Thyroid gland (tissue), 4 donors: ENCODE measurements around the gene C3orf49. TPM values are rescaled to one million over a fixed set of nuclear protein-coding genes. Genes with fewer than 3 reads are reported as not detected.

Source experiments
- DNase-seq, 2 donors: peaks; one replicate each; pipeline ENCODE4 v3.0.0-alpha.2; 2019
- H3K27ac ChIP-seq, 3 donors: fragments of 200-600 bp; sonication (generic); 1 replicate in 2 of 3; 2 replicates in 1 of 3; pipeline ENCODE4 v1.5.1; 2016 to 2019; ENCODE audit warnings: mild to moderate bottlenecking in 1 of 3, moderate library complexity in 1 of 3
- H3K27me3 ChIP-seq: fragments of 200-600 bp; sonication (generic); one replicate; pipeline ENCODE4 v1.5.1; 2019
- H3K36me3 ChIP-seq, 2 donors: fragments of 200-600 bp; sonication (generic); one replicate each; pipeline ENCODE4 v1.5.1; 2016 to 2019
- H3K4me1 ChIP-seq, 2 donors: fragments of 200-600 bp; sonication (generic); one replicate each; pipeline ENCODE4 v1.5.1; 2017 to 2019
- H3K4me3 ChIP-seq, 3 donors: fragments of 200-600 bp; sonication (generic); replicated peaks in 1 of 3; 1 replicate in 2 of 3; 2 replicates in 1 of 3; pipeline ENCODE4 v1.5.1; 2016; ENCODE audit warnings: mild to moderate bottlenecking in 1 of 3
- H3K9me3 ChIP-seq: fragments of 200-600 bp; sonication (generic); one replicate; pipeline ENCODE4 v1.5.1; 2017
- CTCF ChIP-seq, 6 experiments: fragments of 200-600 bp in 3 of 6; fragments of 450-650 bp in 3 of 6; sonication (generic) in 3 of 6; IDR thresholded peaks; one replicate each; pipeline ENCODE4 v1.5.1; 2016 to 2019; ENCODE audit warnings: antibody characterized with exemption in 6 of 6, mild to moderate bottlenecking in 2 of 6, inconsistent platforms in 1 of 6, moderate library complexity in 1 of 6
- POLR2A ChIP-seq, 2 donors: fragments of 450-650 bp; IDR thresholded peaks; one replicate each; pipeline ENCODE4 v1.6.1; 2017; ENCODE audit warnings: antibody characterized with exemption in 2 of 2, mild to moderate bottlenecking in 2 of 2, moderate library complexity in 1 of 2
- WGBS, 2 donors: methylation state at CpG; one replicate each; pipeline ENCODE4 v1.1.5; 2017; 5-methylcytosine and 5-hydroxymethylcytosine counted together
- intact Hi-C: fragments of 100-400 bp; cut with DNase I; formaldehyde crosslinking; loops from one replicate; pipeline ENCODE4 v1.15.1; 2023
- total RNA-seq, 4 donors: library from RNA; depleted of rRNA; stranded (reverse); fragments of >200 nt; gene quantifications; one replicate each; pipeline ENCODE4 v1.2.3, GENCODE V29; 2016

The C3orf49 gene
- total RNA-seq, 4 donors from 2014 or later = not detected

GRCh38 chr3:63891518-63891917, 72.4 kb downstream of the C3orf49 start:
- TF ChIP-seq POLR2A (IDR thresholded peaks at IDR 0.05) = no peak
- H3K4me1 ChIP-seq = peaks cover 15 to 36% of the 10 kb centered on the region in 2 donors
- DNase-seq = no peak
- no peak overlapping the region for H3K27ac ChIP-seq
- no peaks in the 10 kb centered on the region for H3K36me3 ChIP-seq
- H3K27me3 ChIP-seq = no peaks in the 10 kb centered on the region
- 97 to 99% methylated on average over 5 of the region's 5 CpGs for WGBS, 2 donors
- no peak overlapping the region for H3K4me3 ChIP-seq
- H3K9me3 ChIP-seq = no peaks in the 10 kb centered on the region
- intact Hi-C loops = no loop called here

GRCh38 chr3:63892773-63893352, 73.8 kb downstream of the C3orf49 start:
- WGBS, 2 donors = 90 to 95% methylated on average over 1 of the region's 1 CpG
- no peak overlapping the region for H3K27ac ChIP-seq
- peaks cover 8 to 29% of the 10 kb centered on the region in 2 donors for H3K4me1 ChIP-seq
- H3K36me3 ChIP-seq = no peaks in the 10 kb centered on the region
- TF ChIP-seq POLR2A (IDR thresholded peaks at IDR 0.05) (no peak), CTCF (IDR thresholded peaks at IDR 0.05) (no peak)
- intact Hi-C loops = no loop called here
- H3K4me3 ChIP-seq = no peak overlapping the region
- no peaks in the 10 kb centered on the region for H3K9me3 ChIP-seq
- H3K27me3 ChIP-seq = no peaks in the 10 kb centered on the region
- no peak for DNase-seq

GRCh38 chr3:63895422-63896189, 76.5 kb downstream of the C3orf49 start:
- Histone ChIP-seq H3K9me3 (no peaks in the 10 kb centered on the region), H3K36me3 (no peaks in the 10 kb centered on the region), H3K4me1 (peaks cover 0 to 29% of the 10 kb centered on the region in 2 donors), H3K4me3 (no peak overlapping the region), H3K27ac (no peak overlapping the region), H3K27me3 (no peaks in the 10 kb centered on the region)
- DNase-seq = no peak
- 70 to 75% methylated on average over 5 of the region's 5 CpGs for WGBS, 2 donors
- intact Hi-C loops = no loop called here
- TF ChIP-seq POLR2A (IDR thresholded peaks at IDR 0.05) (no peak), CTCF (IDR thresholded peaks at IDR 0.05) (no peak)

- H3K4me3 ChIP-seq = no peak overlapping the region
- WGBS, 2 donors = 77 to 84% methylated on average over 1 of the region's 1 CpG
- H3K27ac ChIP-seq = no peak overlapping the region
- no peaks in the 10 kb centered on the region for H3K9me3 ChIP-seq
- no peaks in the 10 kb centered on the region for H3K27me3 ChIP-seq
- intact Hi-C loops = no loop called here
- H3K36me3 ChIP-seq = no peaks in the 10 kb centered on the region
- peaks cover 0 to 29% of the 10 kb centered on the region in 2 donors for H3K4me1 ChIP-seq
- DNase-seq = no peak
- no peak for TF ChIP-seq POLR2A (IDR thresholded peaks at IDR 0.05)
- TF ChIP-seq CTCF (IDR thresholded peaks at IDR 0.05) = no peak
These were observed 77.4 kb downstream of the C3orf49 start for GRCh38 chr3:63896332-63897030.

Other genes with a start within 250 kb of the C3orf49 start
- gene SNTN, start 166.6 kb upstream of the C3orf49 start, total RNA-seq = not detected
- gene THOC7, start 44.5 kb downstream of the C3orf49 start, total RNA-seq = 10 to 100 TPM; 39.7 to 80.9 (median 43.1) TPM
- 10 to 100 TPM; 23.2 to 51.8 (median 33.8) TPM for gene ATXN7, start 44.6 kb downstream of the C3orf49 start, total RNA-seq
- not detected for gene SCAANT1, start 93.1 kb downstream of the C3orf49 start, total RNA-seq
- 100 to 1,000 TPM in 1 of 4 donors, 10 to 100 TPM in 3; 64.1 to 116 (median 75.3) TPM for gene PSMD6, start 204.2 kb downstream of the C3orf49 start, total RNA-seq